HG03469 (cell line): ENCODE measurements around the gene CLCNKB.

ENCODE experiments used
- ATAC-seq: cut with Tn5 transposase; IDR thresholded peaks from one replicate; pipeline ENCODE4 v1.9.1; 2021; ENCODE audit warnings: mild to moderate bottlenecking, moderate library complexity, moderate number of reproducible peaks; ENCODE audit not compliant: unreplicated experiment

CLCNKB gene

DNA sequence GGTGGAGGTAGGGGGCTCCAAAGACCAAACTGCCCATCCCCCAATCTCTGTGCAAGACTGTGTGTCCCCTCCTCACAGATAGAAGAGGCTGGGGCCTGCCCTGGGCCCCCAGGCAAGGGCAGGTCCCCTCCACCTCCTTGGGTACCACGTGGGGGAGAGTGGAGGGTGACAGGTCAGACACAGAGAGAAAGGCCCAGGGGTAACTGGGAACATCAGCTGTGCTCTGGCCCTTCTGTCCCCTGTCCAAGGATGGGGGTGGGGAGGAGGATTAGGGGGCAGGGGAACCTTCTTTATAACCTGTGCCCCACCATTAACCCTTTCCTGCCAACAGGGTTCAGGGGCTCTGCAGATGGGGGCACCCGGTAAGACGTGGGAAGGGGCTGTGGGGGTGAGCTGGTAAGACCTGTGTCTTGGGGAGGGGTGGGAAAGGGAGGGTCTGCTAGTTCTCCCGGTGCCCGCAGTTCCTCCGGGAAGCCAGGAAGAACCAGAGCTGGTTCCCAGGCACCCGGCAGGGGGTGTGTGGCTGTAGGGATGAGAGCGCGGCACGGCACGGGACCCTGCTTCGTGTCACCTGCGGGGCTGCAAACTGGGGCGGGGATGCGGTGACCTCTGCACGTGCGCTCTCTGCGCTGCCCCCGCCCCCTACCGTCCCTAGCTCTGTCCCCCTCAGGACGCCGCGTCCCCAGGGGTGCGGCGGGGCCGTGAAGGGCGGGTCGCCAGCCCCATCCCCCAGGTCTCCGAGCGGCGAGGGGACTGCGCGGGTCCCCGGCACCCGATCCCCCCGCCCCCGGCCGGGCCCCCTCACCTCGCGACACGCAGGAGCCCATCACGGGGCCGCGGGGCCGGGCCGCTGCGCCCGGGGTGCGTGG, 29.3 kb downstream of the CLCNKB start:
- ATAC-seq, result no peak

DNA sequence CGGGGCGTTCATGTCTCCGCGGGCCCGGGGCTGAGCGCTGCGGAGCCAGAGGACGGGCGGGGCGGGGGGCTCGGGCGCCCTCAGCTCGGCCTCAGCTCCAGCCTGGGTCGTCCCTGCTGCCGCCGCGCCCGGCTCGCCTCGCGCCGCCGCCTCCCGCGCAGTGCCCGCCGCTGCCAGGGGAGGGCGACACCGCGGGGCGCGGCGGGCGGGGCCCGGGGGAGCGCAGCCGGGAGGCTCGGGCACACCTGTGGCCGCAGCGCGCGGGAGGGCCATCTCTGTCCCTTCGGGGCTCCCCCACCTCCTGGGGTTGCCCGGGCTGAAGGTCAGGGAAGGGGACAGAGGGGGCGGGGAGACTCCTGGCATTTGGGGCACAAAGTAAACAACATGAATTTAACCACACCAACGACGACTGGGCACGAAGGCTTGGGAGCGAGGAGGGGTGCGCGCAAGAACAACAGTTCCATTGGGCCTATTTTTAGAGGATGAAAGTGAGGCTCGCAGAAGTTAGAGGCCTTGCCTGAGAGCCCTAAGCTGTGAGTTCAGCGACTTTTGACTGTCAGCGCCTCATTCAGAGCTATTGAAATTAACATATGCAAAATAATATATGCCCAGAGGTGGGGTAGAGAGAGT, 30.0 kb downstream of the CLCNKB start, which contains the start of gene FAM131C:
FAM131C (minus strand) TSS at position 162 of the 630 bp plus-strand sequence. CDS start 209 bp downstream, outside the sequence.
- no peak for ATAC-seq

DNA sequence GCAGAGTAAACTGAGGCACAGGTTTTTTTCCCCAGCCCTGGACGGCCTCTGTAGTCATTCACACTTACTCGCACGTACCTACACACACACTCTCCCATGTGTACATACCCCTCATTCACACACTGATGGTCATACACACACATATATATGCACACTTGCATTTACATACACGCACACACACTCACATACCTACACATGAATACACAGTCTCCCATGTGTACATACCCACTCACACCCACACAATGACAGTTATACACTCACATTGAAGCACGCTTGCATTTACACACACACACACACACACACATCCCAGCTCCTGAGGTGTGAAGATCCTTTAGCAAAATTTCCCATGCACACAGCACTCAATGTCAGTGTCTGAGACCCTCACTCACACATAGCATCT, 30.6 kb downstream of the CLCNKB start:
- ATAC-seq, result no peak

DNA sequence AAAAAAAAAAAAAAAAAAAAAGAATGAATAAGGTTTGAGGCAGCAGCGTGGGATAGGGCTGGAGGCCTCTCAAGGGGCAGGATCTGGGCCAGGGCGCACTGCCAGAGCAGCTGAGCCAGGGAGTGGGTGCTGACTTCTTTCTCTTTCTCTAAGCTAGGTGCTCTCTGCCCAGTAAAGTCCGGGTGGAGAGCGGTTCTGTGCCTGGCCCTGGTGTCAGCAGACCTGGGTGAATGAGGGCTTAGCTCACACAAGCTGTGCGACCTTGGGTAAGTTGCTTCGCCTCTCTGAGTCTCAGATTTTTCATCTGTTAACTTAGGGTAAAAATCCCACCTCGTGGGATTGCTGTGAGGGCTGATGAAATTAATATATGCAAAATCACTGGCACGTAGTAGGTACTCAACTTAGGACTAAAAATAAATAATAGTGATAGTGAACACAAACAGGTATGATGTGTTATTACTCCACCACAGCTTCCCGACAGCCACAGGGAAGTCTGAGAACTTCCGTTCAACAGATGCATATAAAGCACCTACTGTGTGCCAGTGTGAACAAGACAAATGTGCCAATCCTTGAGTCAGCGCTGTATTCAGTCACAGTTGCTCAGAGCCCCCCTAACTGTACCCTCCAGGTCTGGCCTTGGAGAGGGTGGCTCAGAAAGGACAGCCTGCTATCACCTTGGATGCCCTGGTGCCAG, 31.9 kb downstream of the CLCNKB start:
- ATAC-seq, result no peak

DNA sequence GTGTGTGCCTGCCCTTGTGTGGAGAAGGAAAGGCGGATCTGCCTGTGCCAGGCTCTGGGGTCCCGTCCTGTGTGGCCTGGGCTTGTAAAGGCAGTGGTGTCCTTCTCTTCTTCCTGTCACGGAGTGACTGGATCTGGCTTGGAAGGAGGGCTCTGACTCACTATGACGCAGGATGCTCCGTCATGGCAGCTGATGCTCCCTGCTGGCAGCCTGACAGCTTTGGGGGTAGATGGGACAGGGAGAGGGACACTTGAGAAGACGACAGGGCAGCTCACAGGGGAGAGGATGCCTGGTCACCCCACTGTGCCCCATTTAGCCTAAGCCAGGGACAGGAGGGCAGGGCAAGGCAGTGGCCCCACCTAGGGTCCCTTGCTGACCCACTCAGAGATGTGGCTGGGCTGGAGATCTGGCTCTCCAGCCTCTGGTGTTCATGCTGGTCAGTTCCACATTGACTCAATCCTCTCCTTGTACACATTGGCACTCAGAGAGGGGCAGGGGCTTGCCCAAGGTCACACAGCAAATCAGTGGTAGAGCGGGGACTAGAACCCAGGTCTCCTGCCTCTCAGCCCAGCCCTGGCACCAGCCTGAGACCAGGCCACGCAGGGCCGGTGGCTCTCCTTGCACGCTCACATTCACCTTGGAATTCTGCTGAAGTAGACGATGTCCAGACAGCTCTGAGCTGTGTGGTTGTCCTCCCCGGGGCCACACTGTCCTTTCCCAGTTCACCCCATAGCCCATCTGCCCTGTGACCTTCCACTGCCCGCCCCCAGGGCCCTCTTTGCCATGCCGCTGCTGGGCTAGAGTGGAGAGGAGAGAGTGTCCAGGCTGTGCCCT, 32.7 kb downstream of the CLCNKB start:
- no peak for ATAC-seq

DNA sequence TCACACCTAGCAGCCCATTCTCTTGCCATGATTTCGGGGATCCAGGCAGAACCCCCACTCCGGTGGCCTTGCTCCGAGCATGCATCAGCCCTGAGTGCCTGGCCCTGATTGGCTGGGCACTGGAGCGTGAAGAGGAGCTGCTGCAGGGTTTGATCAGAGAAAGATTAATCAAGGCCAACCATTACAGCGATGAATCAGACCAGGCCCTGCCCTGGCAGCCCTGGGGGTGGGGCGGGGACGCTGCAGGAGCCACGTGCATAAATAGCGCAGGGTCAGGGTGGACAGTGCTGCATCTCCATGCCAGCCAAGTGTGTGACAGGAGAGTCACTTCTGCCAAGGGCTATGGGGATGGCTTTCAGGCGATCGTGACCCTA, 33.3 kb downstream of the CLCNKB start:
- ATAC-seq, result no peak

DNA sequence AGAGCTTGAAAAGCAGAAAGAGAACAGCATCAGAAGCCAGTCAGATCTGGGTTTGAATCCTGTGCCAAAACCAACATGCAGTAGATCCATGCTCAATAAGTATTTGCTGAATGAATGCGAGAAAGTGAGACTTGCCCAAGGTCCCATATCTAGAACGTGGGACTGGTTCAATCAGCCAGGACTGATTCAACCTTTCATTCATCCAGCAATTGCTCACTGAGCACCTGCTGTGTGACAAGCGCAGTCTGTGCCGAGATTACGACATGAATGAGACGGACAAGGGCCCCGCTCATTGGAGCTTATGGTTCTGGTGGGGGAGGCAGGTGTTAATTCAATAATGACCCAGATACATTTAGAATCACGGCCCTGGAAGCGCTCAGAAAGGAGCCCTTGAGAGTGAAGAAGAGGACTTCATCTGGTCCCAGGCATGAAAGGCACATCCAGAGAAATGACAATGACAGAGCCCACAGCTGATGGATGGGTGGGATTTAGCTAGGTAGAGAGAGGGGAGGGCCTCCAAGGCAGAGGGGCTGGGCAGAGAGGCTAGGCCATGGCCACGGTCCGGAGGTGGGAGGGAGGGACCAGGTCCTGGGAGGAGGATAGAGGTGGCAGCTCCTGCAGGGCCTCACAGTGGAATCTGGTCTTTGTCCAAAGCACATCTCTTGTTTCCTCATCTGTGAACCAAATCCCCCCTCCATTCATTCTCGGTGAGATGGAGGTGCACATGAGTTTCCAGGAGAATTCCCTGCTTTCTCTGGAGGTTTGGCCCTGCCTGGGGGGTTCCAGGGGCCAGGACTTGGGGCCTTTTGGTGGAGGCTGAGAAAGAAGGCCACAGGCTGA, 34.0 kb downstream of the CLCNKB start:
- ATAC-seq, result no peak

DNA sequence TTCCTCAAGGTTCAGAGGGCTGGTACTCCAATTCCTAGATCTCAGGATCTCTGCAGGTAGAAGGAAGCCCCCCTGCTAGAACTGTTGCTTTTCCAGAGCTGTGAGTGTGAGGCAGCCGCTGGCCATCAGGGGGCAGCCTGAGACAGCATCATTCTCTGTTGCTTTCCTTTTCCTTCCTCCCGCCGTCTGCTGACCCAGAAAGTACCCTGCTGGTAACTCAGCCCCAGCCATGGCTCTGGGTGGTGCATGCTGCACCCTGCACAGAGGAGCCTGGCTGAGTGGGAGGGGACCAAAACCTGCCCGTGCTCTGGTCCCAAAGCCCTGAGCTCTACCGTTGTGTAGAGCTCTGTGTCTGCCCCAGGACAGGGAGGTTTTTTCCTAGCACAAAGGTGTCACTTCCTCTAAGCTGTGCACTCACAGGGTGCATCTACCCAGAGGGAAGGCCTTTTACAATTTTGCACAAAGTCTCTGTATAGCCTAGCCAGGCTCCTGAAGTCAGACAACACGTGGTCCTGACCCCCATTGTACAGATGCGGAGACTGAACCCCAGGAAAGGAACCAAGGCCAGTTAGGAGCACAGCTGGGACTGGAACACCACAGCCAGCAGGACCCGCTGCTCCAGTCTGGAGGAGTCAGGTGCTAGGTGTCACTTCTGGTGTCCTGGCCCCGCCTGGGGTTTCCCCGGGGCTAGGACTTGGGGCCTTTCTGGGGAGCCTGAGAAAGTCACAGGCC, 35.5 kb downstream of the CLCNKB start:
- no peak for ATAC-seq

DNA sequence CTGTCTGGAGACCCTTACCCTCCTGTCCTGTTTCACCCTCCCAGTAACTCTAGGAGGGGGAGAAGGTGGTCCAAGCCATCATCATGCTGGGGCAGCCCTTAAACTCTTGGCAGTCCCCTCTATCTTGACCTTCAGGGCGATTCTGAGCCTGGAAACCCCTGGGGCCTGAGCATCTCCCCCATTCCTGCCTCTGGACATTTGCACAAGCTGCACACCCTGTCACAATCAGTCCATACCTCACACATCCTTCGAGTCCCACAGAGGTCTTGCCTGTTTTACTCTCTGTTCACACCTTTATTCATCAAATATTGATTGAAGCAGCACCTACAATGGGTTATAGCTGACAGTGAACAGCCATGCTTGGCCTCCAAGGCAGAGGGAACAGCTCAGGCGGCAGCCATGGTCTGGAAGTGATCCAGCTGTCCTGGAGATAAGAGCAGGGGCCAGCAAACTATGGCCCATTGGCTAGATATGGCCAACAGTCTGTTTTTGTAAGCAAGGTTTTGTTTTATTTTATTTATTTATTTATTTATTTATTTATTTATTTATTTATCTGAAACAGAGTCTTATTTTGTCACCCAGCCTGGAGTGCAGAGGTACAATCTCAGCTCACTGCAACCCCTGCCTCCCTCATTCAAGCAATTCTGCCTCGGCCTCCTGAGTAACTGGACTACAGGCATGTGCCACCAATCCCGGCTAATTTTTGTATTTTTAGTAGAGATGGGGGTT, 37.0 kb downstream of the CLCNKB start:
- ATAC-seq, result no peak

DNA sequence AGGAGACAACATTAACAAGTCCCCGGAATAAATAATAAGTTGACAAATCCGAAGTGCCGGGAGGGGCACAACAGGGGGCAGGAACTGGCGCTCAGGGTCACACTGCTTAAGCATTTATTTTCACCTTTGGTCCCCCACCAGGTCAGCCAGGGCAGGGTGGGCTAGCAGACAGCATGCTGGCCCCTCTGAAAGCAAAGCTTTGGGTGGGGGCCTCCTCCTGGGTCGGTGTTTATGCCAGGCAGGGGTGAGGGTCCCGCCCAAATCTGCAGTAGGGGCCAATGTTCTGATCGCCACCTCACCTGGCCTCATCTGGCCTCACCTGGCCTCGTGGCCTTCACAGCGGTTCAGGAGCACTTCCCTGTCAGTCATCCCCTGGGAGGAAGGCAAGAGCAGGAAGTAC, 38.1 kb downstream of the CLCNKB start:
- ATAC-seq, result no peak

DNA sequence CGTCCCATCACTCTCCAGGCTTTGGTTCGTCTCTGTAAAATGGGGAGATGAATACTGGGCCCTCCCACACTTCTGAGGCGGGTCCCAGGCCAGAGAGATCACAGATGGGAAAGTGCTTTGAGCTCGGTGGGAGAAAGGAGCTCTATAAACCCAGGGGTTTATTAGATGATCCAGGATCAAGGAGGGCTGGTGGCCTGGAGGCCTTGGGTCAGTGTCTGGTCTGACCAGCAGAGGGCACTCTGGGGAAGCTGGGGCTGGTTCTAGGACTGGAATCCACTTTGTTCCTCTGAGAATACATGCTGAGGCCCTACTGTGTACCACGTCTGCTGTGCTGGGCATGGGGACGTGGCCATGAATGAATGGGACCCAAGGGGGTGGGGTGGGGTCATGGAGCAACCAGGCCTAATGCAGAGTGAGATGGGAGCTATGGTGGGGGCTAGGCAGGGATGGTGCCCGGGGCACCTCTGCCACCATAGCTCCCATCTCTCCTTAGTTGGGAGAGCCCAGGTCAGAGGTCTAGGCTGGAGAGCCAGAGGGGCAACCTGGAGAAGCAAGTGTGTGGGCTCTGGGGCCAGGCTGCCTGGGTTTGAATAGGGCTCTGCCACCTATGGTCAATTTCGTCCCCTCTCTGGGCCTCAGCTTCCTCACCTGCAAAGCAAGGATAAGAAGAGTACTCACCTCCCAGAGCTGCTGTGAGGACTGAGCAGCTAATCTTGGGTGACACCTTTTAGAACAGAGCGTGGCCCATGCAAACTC, 38.9 kb downstream of the CLCNKB start:
- ATAC-seq, result no peak

DNA sequence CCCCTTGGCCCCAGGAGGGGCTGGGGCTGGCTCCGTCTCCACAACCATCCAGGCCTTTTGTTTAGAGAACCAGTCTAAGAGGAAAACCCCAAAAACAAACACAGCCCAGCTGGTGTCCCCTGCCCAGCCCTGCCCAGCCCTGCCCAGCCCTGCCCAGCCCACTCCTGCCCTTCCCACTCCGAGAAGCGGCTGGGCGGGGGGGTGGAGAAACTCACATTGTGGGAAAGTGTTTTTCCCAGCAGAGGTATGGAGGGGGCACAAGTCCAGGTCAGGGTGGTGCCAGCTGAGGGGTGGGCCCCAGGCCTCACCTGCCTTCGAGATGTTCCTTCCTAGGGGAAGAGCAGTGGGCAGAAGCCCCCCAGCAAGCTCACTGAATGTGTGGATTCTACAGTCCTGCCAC, 39.9 kb downstream of the CLCNKB start:
- no peak for ATAC-seq

DNA sequence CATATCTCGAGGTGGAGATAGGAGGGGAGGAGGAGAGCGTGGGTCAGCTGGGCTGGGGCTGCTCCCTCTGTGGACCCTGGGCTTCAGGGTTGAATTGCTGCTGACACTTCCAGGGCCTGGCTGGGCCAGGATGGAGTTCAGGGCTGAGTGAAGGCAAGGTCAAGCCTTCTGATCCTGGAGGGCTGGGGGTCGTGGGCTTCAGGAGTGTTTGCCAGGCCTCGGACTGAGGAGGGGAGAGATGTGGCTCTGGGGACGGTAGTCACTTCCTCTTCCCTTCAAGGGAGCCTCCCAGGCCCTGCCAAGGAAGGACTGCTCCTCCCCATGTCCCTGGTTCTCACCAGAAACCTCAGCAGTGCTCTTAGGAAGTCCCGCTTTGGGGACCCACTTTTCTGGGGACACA, 41.9 kb downstream of the CLCNKB start:
- ATAC-seq, result no peak

DNA sequence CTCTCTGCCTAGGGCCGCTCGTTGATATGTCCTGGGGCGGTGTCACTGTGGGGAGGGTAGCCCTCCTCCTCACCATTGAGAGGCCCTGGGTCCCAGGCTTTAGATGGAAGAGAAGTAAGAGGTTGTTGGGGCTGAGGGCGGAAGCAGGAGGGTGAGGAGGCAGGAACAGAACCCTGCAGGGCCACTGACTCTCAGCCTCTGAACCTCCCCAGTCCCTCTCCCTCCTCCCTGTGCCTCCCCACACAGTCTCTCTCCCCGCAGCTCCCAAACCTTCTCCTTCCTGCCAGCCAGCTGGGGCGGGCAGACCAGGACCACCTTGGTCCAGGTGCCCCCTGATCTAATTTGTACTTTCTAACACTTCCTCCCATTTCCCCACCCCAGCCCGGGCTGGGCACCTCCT, 44.2 kb downstream of the CLCNKB start:
- no peak for ATAC-seq

DNA sequence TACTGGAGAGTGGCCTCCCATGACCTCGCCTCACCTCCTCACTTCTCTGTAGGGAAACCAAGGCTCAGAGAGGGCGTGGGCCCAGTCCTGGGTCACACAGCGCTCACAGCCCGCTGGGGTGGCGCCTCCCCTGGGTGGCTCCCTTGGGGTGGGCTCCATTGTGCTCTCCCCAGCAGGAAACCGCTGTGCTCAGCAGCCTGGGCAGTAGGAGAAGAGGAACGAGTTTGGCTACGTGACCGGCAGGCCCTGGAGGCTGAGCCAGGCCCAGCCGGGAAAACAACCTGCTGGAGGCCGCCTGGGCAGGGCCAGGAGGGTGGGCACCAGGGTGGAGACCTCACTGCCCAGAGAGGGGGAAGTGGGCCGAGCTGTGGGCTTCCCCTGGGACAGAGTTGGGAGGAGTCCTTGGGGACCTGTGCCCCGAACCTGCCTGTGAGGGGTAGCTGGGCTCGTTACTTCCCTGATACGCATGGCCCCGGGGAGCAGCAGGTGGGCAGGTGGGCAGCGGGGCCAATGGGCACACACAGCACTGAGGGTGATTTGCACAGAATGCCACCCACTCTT, 44.8 kb downstream of the CLCNKB start:
- no peak for ATAC-seq

DNA sequence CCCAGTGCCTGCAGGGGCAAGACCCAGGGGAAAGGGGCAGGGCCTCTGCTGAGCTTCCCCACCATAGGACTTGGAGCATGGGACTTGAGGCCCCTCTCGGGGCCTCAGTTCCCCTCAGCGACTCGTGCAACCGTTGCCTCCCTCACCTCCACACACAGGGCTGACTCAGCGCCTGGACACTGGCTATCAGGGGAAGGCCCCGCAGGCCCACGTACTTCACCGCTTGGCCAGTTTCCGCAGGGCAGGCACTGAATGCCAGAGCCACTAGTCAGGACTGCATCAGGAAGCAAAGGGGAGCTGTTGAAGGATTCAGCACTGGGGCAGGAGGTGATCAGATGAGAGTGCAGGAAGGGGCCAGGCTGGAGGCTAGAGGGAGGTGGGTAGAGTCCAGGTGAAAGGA, 45.4 kb downstream of the CLCNKB start:
- no peak for ATAC-seq

DNA sequence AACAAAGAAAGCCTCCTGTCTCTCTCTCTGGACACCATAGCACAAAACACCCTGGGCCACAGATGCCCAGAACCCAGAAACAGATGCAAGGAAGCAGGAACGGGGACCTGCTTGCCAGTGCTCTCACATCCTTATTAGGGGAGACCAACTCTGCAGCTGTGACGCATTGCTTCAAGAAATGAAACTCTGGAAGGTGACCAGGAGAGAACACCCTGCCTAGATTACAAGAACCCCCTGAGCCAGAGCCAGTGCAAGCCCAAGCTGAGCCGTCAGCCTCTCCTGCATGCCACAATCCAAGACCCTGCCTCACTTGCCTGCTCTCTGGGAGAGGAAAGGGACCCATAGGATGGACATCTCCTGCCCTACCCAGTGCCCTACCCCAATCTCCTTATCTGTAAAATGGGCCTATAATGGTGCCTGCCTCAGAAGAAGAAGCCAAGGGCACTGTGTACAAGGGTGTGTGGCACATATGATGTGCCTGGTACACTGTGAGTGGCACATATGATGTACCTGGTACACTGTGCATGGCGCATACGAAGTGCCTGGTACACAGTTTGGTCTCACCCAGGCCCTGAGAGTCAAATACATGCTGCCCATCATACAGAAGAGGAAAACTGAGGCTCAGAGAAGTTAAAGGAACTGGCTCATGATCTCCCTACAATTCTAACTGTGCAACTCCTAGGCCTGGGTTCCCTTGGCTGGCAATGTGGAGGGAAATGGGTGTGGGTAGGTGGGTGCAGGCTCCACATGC, 46.7 kb downstream of the CLCNKB start:
- ATAC-seq, result no peak
